Upper lobe of left lung (tissue), 4 donors: ENCODE results near the gene IL1RAPL2.

ENCODE experiments used
- EP300 ChIP-seq, 4 donors: sonication (generic); formaldehyde crosslinking; IDR thresholded peaks; one replicate each; pipeline ENCODE4 v1.5.1; 2017; ENCODE audit warnings: antibody characterized with exemption in 4 of 4, control low read depth in 2 of 4
- POLR2A ChIP-seq, 4 donors: fragments of 450-650 bp; IDR thresholded peaks; one replicate each; pipeline ENCODE4 v1.5.1; 2016 to 2017; ENCODE audit warnings: antibody characterized with exemption in 4 of 4, mild to moderate bottlenecking in 2 of 4
- TF ChIP-seq, protein P1 (sequence below), 6 experiments: fragments of 450-650 bp in 4 of 6; fragments of 200-600 bp in 2 of 6; sonication (generic) in 2 of 6; IDR thresholded peaks; one replicate each; pipeline ENCODE4 v1.5.1; 2016 to 2019; ENCODE audit warnings: antibody characterized with exemption in 6 of 6

DNA sequence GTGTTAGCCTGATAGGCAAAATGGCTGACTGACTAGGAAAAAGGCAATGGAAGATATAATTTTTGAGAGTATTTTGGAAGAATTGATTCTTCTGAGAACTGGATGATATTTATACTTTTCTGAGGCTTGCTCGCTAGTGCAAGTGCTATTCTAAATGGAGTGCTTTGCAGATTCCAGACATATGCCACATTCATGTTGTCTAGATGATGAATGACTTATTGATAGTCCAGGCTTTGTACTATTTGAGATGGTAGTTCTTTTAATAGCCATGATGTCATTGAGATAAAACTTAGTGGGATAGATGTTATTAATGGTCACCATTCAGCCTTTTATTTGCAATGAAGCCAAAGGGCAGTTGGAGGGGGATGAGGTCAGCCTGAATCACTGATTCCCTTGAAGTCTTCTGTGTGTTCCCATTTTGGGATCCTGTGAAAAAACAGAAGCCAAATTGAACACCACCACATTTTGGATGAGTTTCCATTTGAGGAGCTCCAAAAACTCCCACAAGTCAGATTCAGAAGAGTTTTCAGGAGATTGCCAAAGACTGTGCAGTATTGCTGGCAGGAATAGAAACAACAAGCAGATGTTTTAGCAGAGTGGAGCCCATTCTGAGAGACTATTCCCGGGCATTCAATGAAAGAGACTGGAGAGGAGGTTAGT is 184.1 kb downstream of the IL1RAPL2 start:
- TF ChIP-seq, protein P1, sequence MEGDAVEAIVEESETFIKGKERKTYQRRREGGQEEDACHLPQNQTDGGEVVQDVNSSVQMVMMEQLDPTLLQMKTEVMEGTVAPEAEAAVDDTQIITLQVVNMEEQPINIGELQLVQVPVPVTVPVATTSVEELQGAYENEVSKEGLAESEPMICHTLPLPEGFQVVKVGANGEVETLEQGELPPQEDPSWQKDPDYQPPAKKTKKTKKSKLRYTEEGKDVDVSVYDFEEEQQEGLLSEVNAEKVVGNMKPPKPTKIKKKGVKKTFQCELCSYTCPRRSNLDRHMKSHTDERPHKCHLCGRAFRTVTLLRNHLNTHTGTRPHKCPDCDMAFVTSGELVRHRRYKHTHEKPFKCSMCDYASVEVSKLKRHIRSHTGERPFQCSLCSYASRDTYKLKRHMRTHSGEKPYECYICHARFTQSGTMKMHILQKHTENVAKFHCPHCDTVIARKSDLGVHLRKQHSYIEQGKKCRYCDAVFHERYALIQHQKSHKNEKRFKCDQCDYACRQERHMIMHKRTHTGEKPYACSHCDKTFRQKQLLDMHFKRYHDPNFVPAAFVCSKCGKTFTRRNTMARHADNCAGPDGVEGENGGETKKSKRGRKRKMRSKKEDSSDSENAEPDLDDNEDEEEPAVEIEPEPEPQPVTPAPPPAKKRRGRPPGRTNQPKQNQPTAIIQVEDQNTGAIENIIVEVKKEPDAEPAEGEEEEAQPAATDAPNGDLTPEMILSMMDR (IDR thresholded peaks at IDR 0.05): no peak
- TF ChIP-seq POLR2A (IDR thresholded peaks at IDR 0.05) (no peak), EP300 (IDR thresholded peaks at IDR 0.05) (no peak)
